GF-D8 (cell line): ENCODE data around the gene CCT7.
A peak's percentile ranks its signal among the peaks of the same experiment; 100 is the strongest.

Experiments
- DNase-seq: peaks from one replicate; lab custom pipeline; 2025; lab: John Stamatoyannopoulos, UW

The CCT7 gene

GRCh38 chr2:73268830-73269685 is 35.0 kb downstream of the CCT7 start:
- DNase-seq, result no peak

GRCh38 chr2:73269686-73270465 is 35.8 kb downstream of the CCT7 start:
- no peak for DNase-seq

DNA sequence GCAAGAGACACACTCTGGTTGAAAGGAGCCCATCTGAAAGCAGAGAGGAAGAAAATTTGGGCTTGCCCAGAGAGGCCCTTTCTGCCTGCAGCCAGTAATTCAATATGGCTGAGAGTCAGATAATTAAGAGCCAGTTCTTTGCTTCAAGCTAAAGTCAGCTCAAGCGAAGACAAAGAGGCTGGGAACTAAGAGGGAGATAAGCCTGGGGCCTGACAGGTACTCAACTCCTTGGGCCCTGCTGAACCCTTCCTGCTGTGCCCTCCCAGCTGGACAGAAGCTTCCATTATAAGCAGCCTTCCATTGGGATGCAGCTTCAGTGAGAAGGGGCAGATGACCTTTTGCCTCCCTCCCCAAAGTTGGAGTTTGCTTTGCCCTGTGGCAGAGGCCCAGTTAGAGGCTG is 38.2 kb downstream of the CCT7 start:
- no peak for DNase-seq

DNA sequence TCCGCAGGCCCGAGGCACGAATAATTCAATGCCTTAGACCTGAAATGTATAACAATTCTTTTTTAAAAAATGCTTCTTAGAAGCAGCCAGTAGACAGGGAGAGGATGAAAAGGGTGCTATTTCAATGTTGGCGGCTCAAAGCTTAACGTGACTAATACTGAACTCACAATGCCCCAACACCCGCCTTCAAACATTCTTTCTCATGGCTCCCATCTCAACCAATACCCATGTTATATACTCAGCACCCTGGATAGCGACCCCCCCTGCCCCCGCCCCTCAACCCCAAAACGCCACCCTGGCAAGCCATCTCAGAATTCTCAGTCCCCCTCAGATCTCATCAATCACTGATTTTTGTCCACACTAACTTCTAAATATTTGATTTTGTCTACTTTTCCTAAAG is 45.7 kb downstream of the CCT7 start:
- no peak for DNase-seq

DNA sequence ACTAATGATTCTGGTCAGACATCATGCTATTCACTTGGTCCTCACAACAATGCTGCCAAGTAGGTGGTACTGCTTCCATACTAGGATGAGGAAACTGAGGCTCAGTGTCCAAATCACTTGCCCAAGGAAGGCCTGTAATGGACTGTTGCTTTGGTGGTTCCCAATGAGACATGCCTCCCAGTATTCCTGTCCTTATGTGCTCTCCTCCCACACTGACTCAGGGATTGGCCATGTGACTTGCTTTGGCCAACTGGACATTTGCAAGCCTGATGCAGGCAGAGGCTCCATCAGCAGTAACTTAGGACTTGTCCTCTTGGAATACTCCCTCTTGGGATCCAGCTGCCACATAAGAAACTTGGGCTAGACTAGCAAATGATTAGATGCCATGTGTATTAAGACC is 47.1 kb downstream of the CCT7 start:
- DNase-seq, result no peak

DNA sequence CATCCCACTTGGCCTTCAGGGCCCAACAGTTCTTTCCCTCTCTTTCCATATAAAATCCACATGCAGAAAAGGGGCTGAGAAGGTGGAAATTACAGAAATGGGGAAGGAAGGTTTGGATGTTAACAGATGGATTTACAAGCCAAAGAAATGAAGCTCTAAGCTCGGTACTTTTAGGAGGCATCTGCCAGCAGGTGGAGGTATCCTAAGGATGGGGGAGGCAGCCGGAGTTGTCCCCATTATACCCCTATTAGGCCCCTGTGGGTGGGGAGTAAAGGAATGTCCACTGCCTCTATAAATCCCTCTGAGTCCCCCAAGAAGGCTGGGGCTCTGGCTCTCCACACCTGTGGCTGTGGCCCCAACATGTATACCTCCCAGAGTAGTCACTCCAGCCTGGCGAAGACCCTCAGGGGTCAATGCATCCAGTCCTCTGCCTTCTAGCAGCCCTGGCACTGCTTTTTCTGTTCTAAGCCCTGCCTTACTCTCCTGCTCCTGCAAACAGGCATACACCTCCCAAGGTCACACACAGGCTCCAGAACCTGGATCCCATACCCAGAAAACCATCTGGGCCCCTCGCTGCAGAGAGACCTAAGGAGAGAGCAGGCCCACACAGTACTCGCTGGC is 48.9 kb downstream of the CCT7 start:
- DNase-seq, result no peak

- no peak for DNase-seq
These were observed 49.6 kb downstream of the CCT7 start for GRCh38 chr2:73283545-73284295.

DNA sequence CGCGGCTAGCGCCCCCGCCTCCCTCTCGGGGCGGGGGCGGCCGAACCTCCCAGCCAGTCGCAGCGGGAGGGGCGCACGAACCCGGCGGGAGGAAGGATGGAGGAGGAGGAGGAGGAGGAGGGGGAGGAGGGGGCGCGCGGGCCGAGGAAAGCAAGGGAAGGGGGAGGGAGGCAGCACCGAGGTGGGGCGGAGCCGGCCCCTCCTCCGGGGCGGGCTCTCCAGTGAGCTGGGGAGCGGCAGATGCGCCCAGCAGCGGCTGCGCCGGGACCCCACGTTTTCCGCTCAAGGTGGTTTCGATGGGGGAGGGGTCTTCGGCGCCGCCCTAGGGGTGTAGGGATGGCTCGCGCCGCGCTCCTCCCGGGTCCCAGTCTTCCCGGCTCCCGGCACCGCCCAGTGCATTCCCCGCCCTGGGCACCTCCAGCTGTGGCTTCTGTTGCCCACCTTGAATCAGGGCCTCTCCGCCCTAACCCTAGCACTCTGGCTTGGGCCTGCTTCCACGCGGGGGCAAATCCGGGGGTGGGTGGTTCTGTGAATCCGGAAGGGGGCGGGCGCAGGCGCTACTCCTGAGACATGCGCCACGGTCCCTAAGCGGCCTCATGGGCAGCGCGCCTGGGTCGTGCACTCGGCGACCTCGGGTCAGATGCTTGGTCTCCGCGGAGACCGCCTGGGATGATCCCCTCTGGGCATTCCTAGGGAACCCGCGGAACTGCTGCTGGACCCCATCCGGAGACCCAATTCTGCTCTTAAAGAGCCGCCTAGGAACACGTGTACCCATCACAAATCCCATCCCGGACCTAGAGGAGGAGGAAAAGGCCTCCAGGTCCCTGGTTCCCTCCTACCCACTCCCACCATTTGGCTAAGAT is 50.4 kb downstream of the CCT7 start, which contains the start of gene FBXO41:
FBXO41 (minus strand) TSS at position 183 of the 863 bp plus-strand sequence. CDS start 14,848 bp downstream, outside the sequence.
- DNase-seq, result peak; percentile 62

DNA sequence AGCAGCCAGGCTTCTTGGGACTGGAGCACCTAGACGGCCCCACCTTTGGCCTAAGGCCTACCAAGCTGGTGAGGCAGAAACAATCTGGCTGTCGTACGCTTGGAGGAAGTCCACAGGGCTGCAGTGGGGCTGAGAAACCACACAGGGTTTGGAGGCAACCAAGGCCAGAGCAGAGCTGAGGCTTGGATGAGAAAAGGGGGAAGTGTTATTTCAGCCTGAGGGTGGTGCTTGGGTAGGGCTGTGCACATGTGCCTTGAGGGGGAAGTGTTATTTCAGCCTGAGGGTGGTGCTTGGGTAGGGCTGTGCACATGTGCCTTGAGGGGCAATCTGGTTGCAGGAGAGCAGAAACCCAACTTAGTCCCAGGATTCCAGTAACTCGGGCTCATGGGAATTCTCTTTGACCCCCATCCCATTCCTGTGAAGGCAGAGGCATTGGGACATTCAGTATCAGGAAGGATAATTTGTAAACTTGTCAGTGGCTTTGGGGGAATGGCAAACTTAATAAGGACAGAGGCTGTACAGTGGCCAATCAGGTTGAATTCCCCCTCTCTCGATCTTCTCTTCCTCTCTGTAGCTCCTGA is 51.1 kb downstream of the CCT7 start:
- peak; percentile 86 for DNase-seq

- DNase-seq, result no peak
These were observed 52.1 kb downstream of the CCT7 start for GRCh38 chr2:73286134-73286655.

GRCh38 chr2:73289304-73289703 is 55.2 kb downstream of the CCT7 start:
- no peak for DNase-seq

DNA sequence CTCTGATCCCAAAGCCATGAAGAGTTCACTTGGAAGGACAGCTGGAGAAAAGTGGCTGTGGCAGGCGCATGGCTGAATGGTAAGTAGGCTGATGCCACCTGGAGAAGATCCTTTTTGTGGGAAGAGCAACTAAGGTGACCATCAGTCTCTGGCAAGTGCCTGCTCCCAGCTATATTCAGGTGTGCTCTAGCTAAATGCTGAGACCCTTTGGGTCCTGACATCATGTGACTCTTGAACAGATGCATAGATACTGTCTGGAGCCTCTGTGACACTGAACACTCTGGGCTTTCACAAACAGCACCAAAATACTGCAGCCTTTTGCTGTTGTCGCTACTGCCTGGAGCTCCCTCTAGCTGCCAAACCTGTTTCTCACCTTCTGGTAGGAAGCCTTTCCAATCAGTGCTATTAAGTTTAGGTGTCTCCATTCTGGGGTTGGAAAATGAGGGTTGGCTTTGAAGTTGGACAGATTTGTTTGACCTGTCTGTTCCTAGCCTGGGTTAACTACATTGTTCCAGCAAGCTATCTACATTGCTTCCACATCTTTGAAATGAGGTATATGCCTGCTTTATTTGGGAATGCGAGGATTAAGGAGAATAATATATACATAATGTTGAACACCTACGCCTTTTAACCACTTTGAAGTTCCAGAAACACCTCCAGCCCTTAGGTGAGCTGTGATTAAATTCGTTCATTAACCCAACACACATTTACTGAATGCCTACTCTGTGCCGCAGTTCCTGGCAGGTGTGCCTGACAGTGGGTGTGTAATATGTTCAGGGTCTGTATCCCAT is 56.1 kb downstream of the CCT7 start:
- peak; percentile 12 for DNase-seq

- no peak for DNase-seq
These were observed 57.0 kb downstream of the CCT7 start for GRCh38 chr2:73291093-73291460.

DNA sequence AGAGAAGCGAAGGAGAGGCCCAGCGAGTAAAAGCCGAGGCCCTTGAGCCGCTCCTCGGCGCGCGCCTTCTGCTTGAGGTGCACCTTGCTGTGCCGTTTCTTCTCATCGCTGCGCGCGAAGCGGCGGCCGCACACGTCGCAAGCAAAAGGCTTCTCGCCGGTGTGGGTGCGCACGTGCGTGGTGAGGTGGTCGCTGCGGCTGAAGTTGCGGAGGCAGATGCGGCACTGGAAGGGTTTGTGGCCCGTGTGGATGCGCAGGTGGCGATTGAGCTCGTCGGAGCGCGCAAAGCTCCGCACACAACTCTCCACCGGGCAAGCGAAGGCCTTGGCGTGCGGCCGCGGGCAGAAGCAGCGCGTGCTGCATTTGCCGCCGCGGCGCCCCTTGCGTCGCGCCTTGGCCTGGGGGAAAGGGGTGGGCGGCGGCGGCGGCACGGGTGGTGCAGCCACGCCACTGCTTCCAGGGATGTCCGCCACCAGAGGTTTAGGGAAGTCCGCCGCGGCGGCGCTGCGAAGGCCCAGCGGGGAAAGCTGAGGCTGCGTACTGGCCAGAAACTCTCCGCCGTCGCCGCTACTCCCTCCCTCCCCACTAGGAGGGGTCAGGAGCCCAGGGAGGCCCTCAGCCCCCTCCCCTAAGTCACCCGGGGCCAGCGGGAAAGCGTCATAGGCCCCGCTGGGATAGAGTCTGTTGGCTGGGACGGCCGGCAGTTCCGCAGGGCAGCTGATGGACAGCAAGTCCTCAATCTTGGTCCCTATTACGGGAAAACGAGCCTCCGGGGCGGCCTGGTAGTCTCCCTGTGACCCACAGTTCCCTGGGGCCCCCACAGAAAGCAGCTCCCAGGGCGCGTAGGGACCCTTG is 57.6 kb downstream of the CCT7 start:
- DNase-seq, result no peak

- no peak for DNase-seq
These were observed 58.3 kb downstream of the CCT7 start for GRCh38 chr2:73292316-73292905.

DNA sequence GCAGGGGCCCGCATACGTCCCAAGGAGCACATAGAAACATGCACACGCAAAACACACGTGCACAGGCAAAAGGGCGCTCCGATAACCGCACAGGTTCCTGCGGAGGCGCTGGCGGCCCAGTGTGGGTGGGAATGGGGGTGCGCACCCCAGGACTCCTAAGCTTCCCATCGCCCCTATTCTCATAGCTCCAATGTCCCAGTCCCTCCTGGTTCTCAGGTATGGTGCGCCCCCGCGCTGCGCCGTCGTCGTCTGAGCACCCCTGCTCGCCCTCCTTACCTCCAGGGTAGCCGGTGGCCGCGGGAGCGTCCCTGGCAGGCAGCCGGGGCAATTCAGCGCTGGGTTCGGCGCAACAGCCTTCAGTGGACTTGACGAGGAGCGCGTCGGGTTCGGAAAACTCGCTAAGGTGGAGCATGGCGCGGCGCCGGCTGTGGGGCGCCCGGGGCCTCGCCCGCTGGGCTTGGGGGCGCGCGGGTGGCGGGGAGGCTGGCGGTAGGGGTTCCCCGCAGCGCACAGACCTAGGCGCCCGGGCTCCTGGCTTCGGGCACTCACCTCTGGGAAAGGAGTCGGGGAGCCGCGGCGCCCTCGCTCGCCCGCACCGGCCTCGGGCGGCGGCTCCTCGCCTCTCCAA is 58.9 kb downstream of the CCT7 start:
- DNase-seq, result no peak

- DNase-seq, result no peak
These were observed 59.5 kb downstream of the CCT7 start, which contains the start of gene EGR4 for GRCh38 chr2:73293534-73294171. TSS of gene EGR4 (minus strand) at chr2:73293548. CDS start at chr2:73293317, 231 bp downstream.
